GM12874 (cell line): ENCODE data around the gene TAPBPL.

ENCODE experiments used
- TF ChIP-seq, protein P1 (sequence below): IDR thresholded peaks from 2 replicates; pipeline ENCODE4 v1.5.1; 2011; ENCODE audit warnings: low read depth, mild to moderate bottlenecking, control low read depth, low read length, moderate library complexity; ENCODE audit not compliant: insufficient read depth

The TAPBPL gene

DNA sequence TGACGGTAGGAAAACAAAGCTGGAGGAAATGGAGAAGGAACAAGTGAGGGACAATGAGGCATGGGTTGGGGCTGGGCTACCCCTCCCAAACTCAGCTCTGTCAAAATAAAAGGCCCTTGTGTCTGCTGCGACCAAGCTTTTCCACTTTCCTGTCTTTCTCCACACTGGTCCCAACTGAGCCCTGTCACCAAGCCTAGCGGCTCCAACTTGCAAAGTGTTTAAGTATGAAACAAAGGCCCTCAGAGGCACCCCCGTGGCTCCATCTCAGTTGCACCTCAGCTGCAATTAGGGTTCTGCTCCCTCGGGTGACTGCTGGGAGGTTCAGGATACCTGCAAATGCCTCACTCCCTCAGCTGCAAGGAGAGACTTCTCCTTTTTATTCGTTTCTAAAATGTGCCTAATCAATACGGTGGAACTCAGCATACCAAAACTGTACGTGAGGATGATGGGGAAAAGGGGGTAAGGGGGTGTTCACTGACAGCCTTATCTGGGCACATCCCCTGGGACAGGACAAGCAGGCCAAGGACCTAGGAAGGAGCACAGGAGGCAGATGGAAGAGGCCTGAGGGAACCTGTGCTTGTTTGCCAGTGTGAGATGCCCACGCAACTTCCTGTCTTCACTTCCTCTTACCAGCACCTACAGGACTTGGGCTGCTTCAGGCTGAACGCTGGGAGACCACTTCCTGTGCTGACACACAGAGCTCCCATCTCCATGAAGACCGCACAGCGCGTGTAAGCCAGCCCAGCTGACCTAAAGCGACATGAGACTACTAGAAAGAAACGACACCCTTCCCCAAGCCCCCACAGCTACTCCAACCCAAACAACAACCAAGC is 9.8 kb downstream of the TAPBPL start:
- TF ChIP-seq, protein P1, sequence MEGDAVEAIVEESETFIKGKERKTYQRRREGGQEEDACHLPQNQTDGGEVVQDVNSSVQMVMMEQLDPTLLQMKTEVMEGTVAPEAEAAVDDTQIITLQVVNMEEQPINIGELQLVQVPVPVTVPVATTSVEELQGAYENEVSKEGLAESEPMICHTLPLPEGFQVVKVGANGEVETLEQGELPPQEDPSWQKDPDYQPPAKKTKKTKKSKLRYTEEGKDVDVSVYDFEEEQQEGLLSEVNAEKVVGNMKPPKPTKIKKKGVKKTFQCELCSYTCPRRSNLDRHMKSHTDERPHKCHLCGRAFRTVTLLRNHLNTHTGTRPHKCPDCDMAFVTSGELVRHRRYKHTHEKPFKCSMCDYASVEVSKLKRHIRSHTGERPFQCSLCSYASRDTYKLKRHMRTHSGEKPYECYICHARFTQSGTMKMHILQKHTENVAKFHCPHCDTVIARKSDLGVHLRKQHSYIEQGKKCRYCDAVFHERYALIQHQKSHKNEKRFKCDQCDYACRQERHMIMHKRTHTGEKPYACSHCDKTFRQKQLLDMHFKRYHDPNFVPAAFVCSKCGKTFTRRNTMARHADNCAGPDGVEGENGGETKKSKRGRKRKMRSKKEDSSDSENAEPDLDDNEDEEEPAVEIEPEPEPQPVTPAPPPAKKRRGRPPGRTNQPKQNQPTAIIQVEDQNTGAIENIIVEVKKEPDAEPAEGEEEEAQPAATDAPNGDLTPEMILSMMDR: no peak

DNA sequence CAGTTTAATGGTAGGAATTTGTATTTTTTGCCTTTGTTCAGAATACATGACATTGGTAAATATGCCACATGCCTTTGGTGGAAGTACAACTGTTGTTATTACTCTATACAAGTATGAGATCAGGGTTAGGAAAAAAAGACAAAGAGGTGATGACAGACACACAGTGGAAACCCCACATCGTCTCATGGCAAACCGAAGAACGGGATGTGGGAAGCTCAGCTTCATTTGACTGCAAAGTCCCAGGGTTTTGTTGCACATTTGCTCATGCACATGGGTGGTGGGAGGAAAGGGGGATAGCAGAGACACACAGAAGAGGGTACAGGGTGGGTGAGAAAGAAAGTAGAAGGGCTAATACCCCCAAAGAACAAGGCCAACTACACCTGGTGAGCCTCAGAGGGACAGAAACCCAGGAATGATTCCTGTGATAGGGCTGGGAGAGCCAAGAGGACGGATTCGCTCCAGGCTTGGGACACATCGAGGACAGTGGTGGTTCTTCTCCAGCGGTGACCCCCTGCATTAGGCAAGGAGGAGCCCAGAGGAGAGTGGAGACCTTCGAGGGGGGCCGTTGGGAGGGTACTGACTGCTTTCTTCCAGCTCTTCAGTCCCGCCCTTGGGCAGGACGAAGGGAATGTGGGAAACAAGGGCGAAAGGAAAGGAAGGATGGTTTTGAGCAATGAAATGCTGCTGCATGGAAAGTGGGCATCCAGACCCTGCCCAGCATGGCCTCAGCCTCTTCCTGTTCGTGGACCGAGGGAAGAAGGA is 10.6 kb downstream of the TAPBPL start:
- TF ChIP-seq, protein P1: no peak

DNA sequence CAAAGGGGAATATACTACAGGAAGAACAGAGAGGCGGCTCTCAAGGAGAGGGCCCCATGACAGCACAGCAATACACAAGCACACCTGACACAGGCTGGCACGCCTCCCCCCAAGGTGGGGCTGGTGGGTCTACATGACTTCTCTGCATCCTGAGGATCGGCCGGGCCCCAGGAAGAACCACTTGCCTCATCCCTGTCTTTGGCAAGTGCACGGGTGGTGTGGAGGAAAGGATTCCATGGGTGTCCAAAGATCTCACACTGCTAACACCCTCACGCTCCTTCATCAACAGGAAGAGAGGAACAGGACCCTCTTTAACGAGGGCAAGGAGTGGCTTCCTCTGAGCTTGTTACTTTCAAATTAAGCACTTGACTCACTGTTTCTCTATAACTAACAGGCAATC is 11.4 kb downstream of the TAPBPL start:
- TF ChIP-seq, protein P1: no peak

GRCh38 chr12:6463858-6464257 is 12.0 kb downstream of the TAPBPL start:
- TF ChIP-seq, protein P1: no peak

GRCh38 chr12:6464531-6464930 is 12.7 kb downstream of the TAPBPL start:
- TF ChIP-seq, protein P1: no peak

GRCh38 chr12:6465467-6466183 is 13.8 kb downstream of the TAPBPL start:
- TF ChIP-seq, protein P1: peak; percentile 84

- TF ChIP-seq, protein P1: no peak
These were observed 14.3 kb downstream of the TAPBPL start for GRCh38 chr12:6466184-6466573.
